Naive thymus-derived CD8-positive, alpha-beta T cell (primary cell): Measurements from ENCODE around the gene LIMD2. TPM values are rescaled to one million over a fixed set of nuclear protein-coding genes. Genes with fewer than 3 reads are reported as not detected.
A peak's percentile ranks its signal among the peaks of the same experiment; 100 is the strongest.

ENCODE experiments used
- ATAC-seq, 2 donors: fragments of 150-1000 bp; cut with Tn5 transposase in 1 of 2; sonication (Bioruptor Pico), chemical (Tn5 transposase) in 1 of 2; 1 replicate in 1 of 2; 2 replicates in 1 of 2; pipeline ENCODE4 v1.10.0; 2021; ENCODE audit warnings: mild to moderate bottlenecking in 2 of 2, moderate library complexity in 2 of 2
- POLR2A ChIA-PET: fragments of 350-600 bp; sonication (Branson Sonifier 250); formaldehyde crosslinking; loops from one replicate; lab custom pipeline; 2021; ENCODE audit warnings: antibody characterized with exemption; lab: Charles Lee
- DNase-seq, 10 donors: peaks; one replicate each; pipeline versions ENCODE4 v3.0.0 to v3.0.0-alpha.2; 2020 to 2022
- H3K27ac Mint-ChIP-seq, 10 donors: one replicate each; pipeline ENCODE4 v1.8.0; 2020 to 2022; ENCODE audit warnings: mild to moderate bottlenecking in 10 of 10, mixed read lengths in 10 of 10, moderate library complexity in 4 of 10, inconsistent platforms in 1 of 10
- H3K27me3 Mint-ChIP-seq, 5 donors: one replicate each; pipeline ENCODE4 v1.8.0; 2021 to 2022; ENCODE audit warnings: mixed read lengths in 5 of 5
- H3K36me3 Mint-ChIP-seq, 3 donors: one replicate each; pipeline ENCODE4 v1.8.0; 2020 to 2022; ENCODE audit warnings: mixed read lengths in 3 of 3, mild to moderate bottlenecking in 2 of 3, inconsistent platforms in 1 of 3
- H3K4me1 Mint-ChIP-seq, 4 donors: one replicate each; pipeline ENCODE4 v1.8.0; 2021 to 2022; ENCODE audit warnings: mixed read lengths in 4 of 4
- H3K4me3 Mint-ChIP-seq, 10 donors: one replicate each; pipeline ENCODE4 v1.8.0; 2020 to 2022; ENCODE audit warnings: mild to moderate bottlenecking in 10 of 10, mixed read lengths in 10 of 10, moderate library complexity in 6 of 10, inconsistent platforms in 1 of 10
- H3K9me3 Mint-ChIP-seq, 9 donors: one replicate each; pipeline ENCODE4 v1.8.0; 2020 to 2022; ENCODE audit warnings: mixed read lengths in 9 of 9, mild to moderate bottlenecking in 3 of 9, inconsistent platforms in 1 of 9, moderate library complexity in 1 of 9
- polyA plus RNA-seq, 3 donors: library from polyadenylated mRNA; unstranded; fragments of 300-500 nt; fragmentation: Illumina TruSeq; gene quantifications; one replicate each; pipeline ENCODE4 v1.2.3, GENCODE V29; 2021
- total RNA-seq, 8 experiments: library from RNA in 2 of 8; stranded (reverse) in 2 of 8; gene quantifications; one replicate each; pipeline ENCODE4 v1.2.3 and lab custom pipeline; 2021 to 2026

LIMD2 gene
- total and polyA plus RNA-seq, 5 experiments from 2014 or later = 390 to 980 (median 700) TPM

DNA sequence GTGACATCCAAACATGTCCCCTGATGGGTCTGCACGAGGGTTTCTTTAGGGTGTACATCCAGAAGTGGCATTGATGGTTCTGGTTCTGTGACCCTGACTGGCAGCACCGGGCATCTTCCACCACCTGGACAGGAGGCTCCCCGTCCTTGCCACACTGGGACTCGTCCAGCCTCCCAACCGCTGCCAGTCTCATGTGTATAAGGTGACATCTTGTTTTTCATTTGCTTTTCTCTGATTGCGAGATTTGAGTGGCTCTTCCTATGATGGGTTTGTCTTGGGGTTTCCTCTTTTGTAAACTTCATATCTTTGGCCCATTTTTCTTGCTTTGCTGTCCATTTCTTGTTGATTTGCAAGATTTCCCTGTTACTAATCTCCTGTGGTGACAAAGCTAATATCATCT is 9.2 kb upstream of the LIMD2 start:
- POLR2A ChIA-PET = interaction anchor here (0.8 to 18.5 kb wide), 10 partner anchors 11 to 283 kb away, joined by 3 to 1071 read pairs (median 6); partner anchors contain the start of genes CCDC47, DCAF7, DDX42 and LIMD2
- ATAC-seq = no peak
- H3K36me3 Mint-ChIP-seq = peaks cover 0 to 25% (median 0%) of the 10 kb centered on the region in 3 donors
- H3K27me3 Mint-ChIP-seq = no peaks in the 10 kb centered on the region
- H3K27ac Mint-ChIP-seq = peak overlapping the region; percentile 47 to 99 (median 93)
- H3K4me3 Mint-ChIP-seq = peak overlapping the region in 9 of 10 donors; percentile 13 to 76 (median 61)
- no peaks in the 10 kb centered on the region for H3K9me3 Mint-ChIP-seq
- peaks cover 26 to 66% (median 60%) of the 10 kb centered on the region in 4 donors for H3K4me1 Mint-ChIP-seq
- no peak for DNase-seq

DNA sequence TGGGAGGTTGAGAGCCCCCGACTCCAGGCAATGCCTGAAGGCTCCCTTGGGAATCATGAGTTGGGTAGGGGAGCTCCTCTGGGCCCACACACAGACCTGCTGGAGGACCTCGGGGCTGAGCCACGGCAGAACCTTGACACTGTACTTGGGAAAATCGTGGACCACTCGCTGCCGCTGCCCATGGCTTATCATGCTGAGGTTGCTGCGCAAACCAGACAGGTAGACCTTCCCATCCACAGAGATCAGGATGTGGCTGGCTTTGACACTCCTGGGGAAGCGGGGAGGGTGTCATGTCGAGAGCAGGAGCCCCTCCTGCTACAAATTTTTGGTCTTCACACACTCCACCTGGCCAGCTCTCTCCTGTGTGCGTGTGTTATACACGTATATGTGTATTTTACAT is 7.2 kb upstream of the LIMD2 start:
- peak; percentile 23 to 67 for ATAC-seq
- Mint-ChIP-seq H3K36me3 (peaks cover 0 to 26% (median 4%) of the 10 kb centered on the region in 3 donors), H3K9me3 (no peaks in the 10 kb centered on the region), H3K4me1 (peaks cover 42 to 84% (median 79%) of the 10 kb centered on the region in 4 donors), H3K27ac (peak overlapping the region; percentile 75 to 99 (median 95)), H3K4me3 (peak overlapping the region; percentile 69 to 98 (median 82)), H3K27me3 (no peaks in the 10 kb centered on the region)
- POLR2A ChIA-PET = interaction anchor here (0.8 to 18.5 kb wide), 14 partner anchors 8 to 136 kb away, joined by 3 to 1071 read pairs (median 6); partner anchors contain the start of genes CCDC47, DDX42, FTSJ3 and LIMD2
- peak in 5 of 10 donors; percentile 54 to 65 (median 58) for DNase-seq

DNA sequence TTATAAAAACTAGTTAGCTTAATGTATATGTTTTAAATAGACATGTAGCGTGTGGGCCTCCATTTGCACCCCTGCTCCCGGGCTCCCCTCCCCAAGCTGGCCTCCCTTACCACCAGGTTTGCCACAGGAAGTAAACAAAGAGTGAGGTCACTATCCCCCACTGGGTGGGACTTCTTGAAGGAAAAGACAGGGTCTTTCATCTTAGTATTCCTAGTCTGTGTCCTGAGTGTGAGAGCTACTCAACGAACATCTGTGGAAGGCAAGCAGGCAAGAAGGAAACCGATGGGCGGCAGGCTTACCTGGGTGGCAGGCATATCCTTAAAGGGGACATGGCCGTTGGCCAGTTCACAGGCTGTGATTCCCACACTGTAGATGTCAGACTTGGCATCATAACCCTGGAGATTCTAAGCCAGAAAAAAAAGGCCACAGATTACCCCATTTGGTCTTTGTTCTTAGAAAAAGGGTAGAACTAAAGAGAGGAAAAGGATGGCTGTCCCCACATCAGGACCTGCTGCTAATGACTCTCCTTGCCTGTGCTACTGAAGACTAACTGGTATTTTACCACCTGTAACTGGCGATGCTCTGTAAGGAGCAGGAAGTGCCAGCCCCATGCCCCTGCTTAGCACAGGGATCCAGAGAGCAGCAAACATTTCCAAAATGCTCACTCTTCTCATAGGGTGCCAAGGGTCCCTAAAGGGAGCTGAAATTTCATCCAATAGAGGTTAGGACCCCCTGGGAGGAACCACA is 6.6 kb upstream of the LIMD2 start:
- POLR2A ChIA-PET = interaction anchor here (0.7 to 18.5 kb wide), 18 partner anchors 9 to 281 kb away, joined by 3 to 1071 read pairs (median 6); partner anchors contain the start of genes CCDC47, DDX42, FTSJ3 and LIMD2
- Mint-ChIP-seq H3K4me1 (peaks cover 44 to 87% (median 85%) of the 10 kb centered on the region in 4 donors), H3K27ac (peak overlapping the region; percentile 75 to 99 (median 95)), H3K4me3 (peak overlapping the region; percentile 69 to 98 (median 82)), H3K9me3 (peaks cover 0 to 3% (median 0%) of the 10 kb centered on the region in 9 donors), H3K36me3 (peaks cover 0 to 29% (median 4%) of the 10 kb centered on the region in 3 donors), H3K27me3 (no peaks in the 10 kb centered on the region)
- ATAC-seq (peak; percentile 15 to 22), DNase-seq (peak in 3 of 10 donors; percentile 30 to 41 (median 40))

DNA sequence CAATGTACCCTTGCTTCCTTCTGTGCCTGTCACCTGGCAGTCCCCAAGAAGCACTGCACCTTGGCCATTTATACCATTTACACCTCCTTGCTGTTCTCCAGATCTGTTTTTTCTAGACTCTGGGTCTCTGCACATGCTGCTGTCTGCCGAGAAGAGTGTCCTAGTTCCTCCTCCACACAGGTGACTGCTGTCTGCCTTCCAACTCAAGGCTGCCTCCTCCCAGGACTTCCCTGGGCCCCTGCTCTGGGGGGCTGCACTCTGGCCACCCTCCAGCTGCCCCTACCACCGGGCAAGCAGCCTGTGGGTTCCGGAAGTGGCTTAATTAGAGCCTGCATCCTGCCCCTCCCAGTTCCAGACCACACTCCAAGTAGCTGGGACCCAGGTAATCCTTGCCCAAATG is 5.7 kb upstream of the LIMD2 start:
- Mint-ChIP-seq H3K36me3 (peaks cover 0 to 29% (median 4%) of the 10 kb centered on the region in 3 donors), H3K4me1 (peaks cover 49 to 90% (median 88%) of the 10 kb centered on the region in 4 donors), H3K9me3 (peaks cover 0 to 3% (median 0%) of the 10 kb centered on the region in 9 donors), H3K27me3 (no peaks in the 10 kb centered on the region), H3K27ac (peak overlapping the region; percentile 75 to 99 (median 95)), H3K4me3 (peak overlapping the region; percentile 42 to 98 (median 82))
- POLR2A ChIA-PET = interaction anchor here (0.7 to 18.5 kb wide), 11 partner anchors 9 to 280 kb away, joined by 3 to 1071 read pairs (median 9); partner anchors contain the start of genes CCDC47, DDX42, LIMD2 and MAP3K3
- ATAC-seq (peak in 1 of 2 donors; percentile 2), DNase-seq (peak in 3 of 10 donors; percentile 20 to 30 (median 27))

DNA sequence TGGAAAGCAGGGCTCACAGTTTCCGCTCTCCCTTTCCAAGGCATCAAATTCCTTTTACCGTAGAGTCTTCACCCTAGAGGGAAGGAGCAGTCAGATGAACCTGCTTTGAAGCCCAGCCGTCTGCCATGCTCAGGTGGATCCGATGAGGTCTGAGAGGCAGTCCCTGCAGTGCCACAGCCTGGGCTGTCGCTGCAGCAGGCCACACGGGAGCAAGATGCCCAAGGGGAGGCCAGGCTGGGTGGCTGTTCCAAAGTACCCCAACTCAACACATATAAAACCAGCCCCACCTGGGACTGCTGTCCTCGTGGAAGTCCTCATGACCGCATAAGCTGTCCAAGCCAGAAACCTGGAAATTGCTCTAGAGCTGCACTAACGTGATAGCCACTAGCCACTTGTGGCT is 4.9 kb upstream of the LIMD2 start:
- Mint-ChIP-seq H3K4me3 (peak overlapping the region in 8 of 10 donors; percentile 73 to 98 (median 84)), H3K27me3 (no peaks in the 10 kb centered on the region), H3K9me3 (peaks cover 0 to 3% (median 0%) of the 10 kb centered on the region in 9 donors), H3K27ac (peak overlapping the region; percentile 75 to 99 (median 95)), H3K4me1 (peaks cover 43 to 82% (median 79%) of the 10 kb centered on the region in 4 donors), H3K36me3 (peaks cover 0 to 29% (median 4%) of the 10 kb centered on the region in 3 donors)
- POLR2A ChIA-PET = interaction anchor here (0.6 to 18.5 kb wide), 10 partner anchors 8 to 279 kb away, joined by 3 to 1071 read pairs (median 9); partner anchors contain the start of genes LIMD2, MAP3K3 and SMARCD2
- no peak for ATAC-seq
- no peak for DNase-seq

DNA sequence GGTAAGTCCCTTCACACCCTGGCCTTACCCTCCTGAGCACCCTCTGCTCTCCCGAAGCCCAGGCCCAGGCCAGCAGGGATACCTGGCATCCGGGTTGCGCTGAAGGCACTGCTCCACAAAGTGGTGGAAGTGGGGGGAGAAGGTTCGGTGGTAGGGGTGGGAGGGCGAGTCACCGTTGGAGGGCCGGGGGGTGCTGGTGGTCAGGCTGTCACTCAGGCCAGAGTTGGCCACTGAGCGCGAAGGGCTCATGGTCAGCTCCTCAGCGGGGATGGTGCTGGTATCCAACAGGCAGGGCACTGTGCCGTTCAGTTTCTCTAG is 4.3 kb upstream of the LIMD2 start:
- no peak for DNase-seq
- peaks cover 39 to 76% (median 73%) of the 10 kb centered on the region in 4 donors for H3K4me1 Mint-ChIP-seq
- H3K27me3 Mint-ChIP-seq = no peaks in the 10 kb centered on the region
- peaks cover 0 to 30% (median 4%) of the 10 kb centered on the region in 3 donors for H3K36me3 Mint-ChIP-seq
- H3K27ac Mint-ChIP-seq = peak overlapping the region; percentile 88 to 99 (median 99)
- no peak for ATAC-seq
- POLR2A ChIA-PET = interaction anchor here (0.6 to 18.5 kb wide), 8 partner anchors 5 to 272 kb away, joined by 3 to 1071 read pairs (median 192); partner anchors contain the start of genes CCDC47, DDX42, LIMD2 and MAP3K3
- H3K4me3 Mint-ChIP-seq = peak overlapping the region in 9 of 10 donors; percentile 90 to 98 (median 95)
- H3K9me3 Mint-ChIP-seq = peaks cover 0 to 3% (median 0%) of the 10 kb centered on the region in 9 donors

DNA sequence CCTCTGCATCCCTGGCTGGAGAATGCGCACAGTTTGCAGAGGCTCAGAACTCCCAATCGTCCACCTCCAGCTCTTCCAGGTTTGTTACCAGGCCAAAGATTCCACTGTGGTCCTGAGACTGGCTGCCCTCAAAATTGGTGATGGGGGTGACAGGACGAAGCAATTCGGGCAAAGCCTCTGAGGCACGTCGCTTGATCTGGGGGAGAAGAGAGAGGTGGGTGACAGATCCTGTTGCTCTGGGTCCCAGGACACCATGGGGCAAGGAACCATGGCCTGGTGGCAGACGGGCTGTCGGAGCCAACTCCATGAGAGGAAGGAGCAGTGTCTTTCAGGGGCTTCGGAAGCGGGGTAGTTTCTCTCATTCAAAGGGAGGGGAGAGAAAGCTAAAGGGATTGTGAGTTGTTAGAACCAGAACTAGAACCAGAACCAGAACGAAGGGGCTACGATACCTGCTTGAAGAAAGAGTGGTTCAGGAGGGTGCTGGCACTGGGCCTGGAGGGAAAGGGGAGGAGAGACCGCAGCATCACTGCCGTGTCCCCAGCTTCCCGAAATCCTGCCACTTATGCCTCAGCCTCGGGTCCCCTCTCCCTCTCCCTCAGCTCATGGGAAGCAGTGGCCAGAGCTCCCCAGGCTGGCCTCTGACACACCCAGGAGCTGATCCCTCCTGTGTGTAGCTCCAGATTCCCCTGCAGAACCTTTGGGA is 3.8 kb upstream of the LIMD2 start:
- Mint-ChIP-seq H3K27ac (peak overlapping the region; percentile 88 to 99 (median 99)), H3K36me3 (peaks cover 0 to 31% (median 6%) of the 10 kb centered on the region in 3 donors), H3K4me3 (peak overlapping the region; percentile 90 to 98 (median 95)), H3K4me1 (peaks cover 34 to 70% (median 68%) of the 10 kb centered on the region in 4 donors), H3K27me3 (no peaks in the 10 kb centered on the region), H3K9me3 (peaks cover 0 to 3% (median 0%) of the 10 kb centered on the region in 9 donors)
- POLR2A ChIA-PET = interaction anchor here (0.8 to 18.5 kb wide), 12 partner anchors 6 to 138 kb away, joined by 3 to 1071 read pairs (median 56); partner anchors contain the start of genes CCDC47, DDX42, LIMD2 and MAP3K3
- DNase-seq = no peak
- ATAC-seq = no peak

DNA sequence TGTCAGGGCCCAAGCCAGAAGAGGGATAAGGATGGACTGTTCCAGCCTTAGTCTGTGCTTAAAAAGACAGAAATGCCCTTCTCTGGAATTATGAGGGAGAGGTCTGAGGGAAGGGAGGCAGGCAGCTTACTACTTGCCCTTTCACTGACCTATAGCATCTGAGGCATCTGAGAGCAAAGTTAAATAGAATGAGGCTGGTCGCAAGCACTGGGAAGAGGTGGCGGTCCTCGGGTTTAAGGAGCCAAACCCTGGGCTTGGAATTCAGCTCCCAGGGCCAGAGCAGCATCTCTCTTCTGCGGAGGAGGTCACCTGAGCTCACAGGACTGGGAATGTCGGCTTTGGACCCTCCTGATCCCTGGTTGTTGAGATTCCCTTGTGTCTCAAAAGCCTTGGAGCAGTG is 3.1 kb upstream of the LIMD2 start:
- ATAC-seq (no peak), DNase-seq (no peak)
- Mint-ChIP-seq H3K4me3 (peak overlapping the region; percentile 90 to 98 (median 95)), H3K4me1 (peaks cover 32 to 67% (median 61%) of the 10 kb centered on the region in 4 donors), H3K27ac (peak overlapping the region; percentile 88 to 99 (median 99)), H3K36me3 (peaks cover 0 to 36% (median 9%) of the 10 kb centered on the region in 3 donors), H3K27me3 (no peaks in the 10 kb centered on the region), H3K9me3 (peaks cover 0 to 3% (median 0%) of the 10 kb centered on the region in 9 donors)
- POLR2A ChIA-PET = interaction anchor here (0.6 to 18.5 kb wide), 19 partner anchors 6 to 803 kb away, joined by 3 to 1071 read pairs (median 4); partner anchors contain the start of genes CCDC47, CEP95, DCAF7 and DDX42

DNA sequence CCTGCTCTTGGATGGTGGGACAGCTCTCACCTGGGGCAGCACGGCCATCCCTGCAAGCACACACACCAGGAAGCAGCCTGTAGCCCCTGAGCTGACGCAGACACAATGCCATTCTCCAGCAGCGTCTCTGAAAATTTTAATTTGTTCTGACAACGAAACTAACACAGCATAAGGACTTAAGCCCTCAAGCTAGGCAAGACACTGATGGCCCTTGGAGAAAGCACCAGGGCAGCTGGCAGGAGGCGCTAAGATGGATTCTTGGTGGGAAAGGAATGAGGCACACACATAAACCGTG is 2.7 kb upstream of the LIMD2 start:
- POLR2A ChIA-PET = interaction anchor here (0.6 to 18.5 kb wide), 21 partner anchors 6 to 803 kb away, joined by 3 to 1071 read pairs (median 4); partner anchors contain the start of genes CCDC47, CEP95, DCAF7 and DDX42
- peak in 1 of 10 donors; percentile 30 for DNase-seq
- ATAC-seq = no peak
- no peaks in the 10 kb centered on the region for H3K27me3 Mint-ChIP-seq
- H3K36me3 Mint-ChIP-seq = peaks cover 0 to 40% (median 13%) of the 10 kb centered on the region in 3 donors
- peak overlapping the region; percentile 88 to 99 (median 99) for H3K27ac Mint-ChIP-seq
- H3K4me3 Mint-ChIP-seq = peak overlapping the region; percentile 90 to 98 (median 95)
- H3K9me3 Mint-ChIP-seq = peaks cover 0 to 5% (median 0%) of the 10 kb centered on the region in 9 donors
- H3K4me1 Mint-ChIP-seq = peaks cover 35 to 70% (median 63%) of the 10 kb centered on the region in 4 donors

DNA sequence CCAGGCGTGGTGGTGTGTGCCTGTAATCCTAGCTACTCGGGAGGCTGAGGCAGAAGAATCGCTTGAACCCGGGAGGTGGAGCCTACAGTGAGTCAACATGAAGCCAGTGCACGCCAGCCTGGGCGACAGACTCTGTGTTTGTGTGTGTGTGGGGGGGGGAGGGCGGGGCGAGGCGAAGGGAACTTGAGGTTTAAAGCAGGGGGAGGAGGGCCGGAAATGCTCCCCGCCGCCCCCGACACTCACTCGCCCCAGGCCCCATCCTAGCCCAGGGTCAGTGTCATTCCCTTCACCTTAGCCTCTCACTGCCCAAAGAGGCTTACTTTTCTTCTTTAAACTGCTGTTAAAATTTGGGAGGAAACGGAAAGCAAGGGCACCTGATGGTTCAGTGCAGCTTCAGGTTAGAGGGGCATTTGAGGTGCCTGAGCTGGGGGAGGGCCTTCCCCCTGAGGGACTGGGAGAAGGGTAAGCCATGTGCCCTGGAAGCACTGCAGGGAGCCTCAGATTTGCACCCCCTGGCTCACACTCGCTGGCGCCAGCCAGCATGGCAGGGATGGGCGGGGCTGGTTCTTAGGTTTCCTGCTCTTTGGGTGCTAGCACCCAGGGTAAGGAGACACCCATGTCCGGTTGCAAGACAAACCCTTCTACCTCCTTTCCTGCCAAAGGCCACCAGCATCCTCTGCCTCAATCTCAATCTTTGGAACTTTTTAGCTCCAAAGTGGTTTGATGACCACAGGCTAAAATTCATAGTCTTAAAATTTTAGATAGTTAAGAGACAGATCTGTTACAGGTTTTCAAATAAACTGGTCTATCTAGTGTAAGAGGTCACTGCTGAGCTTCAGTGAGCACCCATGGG is 2.2 kb upstream of the LIMD2 start:
- DNase-seq (peak; percentile 54 to 90 (median 73)), ATAC-seq (peak; percentile 9 to 23)
- Mint-ChIP-seq H3K27me3 (no peaks in the 10 kb centered on the region), H3K9me3 (peaks cover 0 to 5% (median 0%) of the 10 kb centered on the region in 9 donors), H3K36me3 (peaks cover 0 to 45% (median 14%) of the 10 kb centered on the region in 3 donors), H3K27ac (peak overlapping the region; percentile 88 to 99 (median 99)), H3K4me3 (peak overlapping the region; percentile 90 to 98 (median 95)), H3K4me1 (peaks cover 39 to 72% (median 64%) of the 10 kb centered on the region in 4 donors)
- POLR2A ChIA-PET = interaction anchor here (0.6 to 18.5 kb wide), 25 partner anchors 5 to 804 kb away, joined by 3 to 1071 read pairs (median 4); partner anchors contain the start of genes CCDC47, CEP95, DCAF7 and DDX42
